NCI-H345 treated with DMSO at 0.1 percent for 48 hours (cell line): ENCODE data around the gene MACIR.

ENCODE experiments used
- DNase-seq: peaks from one replicate; lab custom pipeline; 2025; ENCODE audit not compliant: unreplicated experiment; lab: John Stamatoyannopoulos, UW

MACIR gene

GRCh38 chr5:103244398-103244797 lies 14.2 kb upstream of the MACIR start:
- DNase-seq: no peak

GRCh38 chr5:103245761-103246160 lies 12.8 kb upstream of the MACIR start:
- DNase-seq: no peak

GRCh38 chr5:103247118-103247517 lies 11.4 kb upstream of the MACIR start:
- DNase-seq: no peak

GRCh38 chr5:103249068-103249467 lies 9.5 kb upstream of the MACIR start:
- no peak for DNase-seq

- DNase-seq: no peak
Measured at GRCh38 chr5:103254921-103255320, 3.6 kb upstream of the MACIR start.

- DNase-seq: no peak
Measured at GRCh38 chr5:103255691-103256090, 2.9 kb upstream of the MACIR start.

GRCh38 chr5:103256178-103256577 lies 2.4 kb upstream of the MACIR start:
- no peak for DNase-seq

- peak; percentile 4 for DNase-seq
Measured at GRCh38 chr5:103258957-103259704, 568 bp downstream of the MACIR start.

GRCh38 chr5:103259705-103260355 lies 1.3 kb downstream of the MACIR start:
- no peak for DNase-seq

- no peak for DNase-seq
Measured at GRCh38 chr5:103260951-103261350, 2.4 kb downstream of the MACIR start.

GRCh38 chr5:103262422-103262871 lies 3.9 kb downstream of the MACIR start:
- DNase-seq: no peak

- no peak for DNase-seq
Measured at GRCh38 chr5:103263054-103263453, 4.5 kb downstream of the MACIR start.

GRCh38 chr5:103264508-103264907 lies 5.9 kb downstream of the MACIR start:
- DNase-seq: no peak

GRCh38 chr5:103270581-103270980 lies 12.0 kb downstream of the MACIR start:
- DNase-seq: no peak

- no peak for DNase-seq
Measured at GRCh38 chr5:103271570-103272289, 13.2 kb downstream of the MACIR start.

- no peak for DNase-seq
Measured at GRCh38 chr5:103272377-103272776, 13.8 kb downstream of the MACIR start.

- no peak for DNase-seq
Measured at GRCh38 chr5:103273952-103274351, 15.4 kb downstream of the MACIR start.

- no peak for DNase-seq
Measured at GRCh38 chr5:103275851-103276250, 17.3 kb downstream of the MACIR start.

GRCh38 chr5:103280967-103281366 lies 22.4 kb downstream of the MACIR start:
- DNase-seq: no peak

- DNase-seq: no peak
Measured at GRCh38 chr5:103283120-103283519, 24.6 kb downstream of the MACIR start.

GRCh38 chr5:103283869-103284268 lies 25.3 kb downstream of the MACIR start:
- no peak for DNase-seq

- no peak for DNase-seq
Measured at GRCh38 chr5:103286622-103287021, 28.1 kb downstream of the MACIR start.
